GM23248 (cell line): ENCODE data around the gene GSTM4.

Experiments
- EZH2 ChIP-seq: fragments of 200-600 bp; sonication (generic); IDR thresholded peaks from 2 replicates; pipeline ENCODE4 v1.6.1; 2018; ENCODE audit warnings: antibody characterized with exemption, mild to moderate bottlenecking; ENCODE audit not compliant: insufficient read depth, poor library complexity, severe bottlenecking
- EZH2phosphoT487 ChIP-seq: fragments of 200-600 bp; sonication (generic); IDR thresholded peaks from 2 replicates; pipeline ENCODE4 v1.6.1; 2018; ENCODE audit warnings: antibody characterized with exemption, moderate library complexity, mild to moderate bottlenecking, low read depth; ENCODE audit not compliant: insufficient read depth

GRCh38 chr1:109659145-109659544, 3.2 kb downstream of the GSTM4 start:
- no peak for TF ChIP-seq EZH2
- no peak for TF ChIP-seq EZH2phosphoT487
